C4-2B (cell line): ENCODE data around the gene UBE3C.
A peak's percentile ranks its signal among the peaks of the same experiment; 100 is the strongest.

ENCODE experiments used
- H3K27ac ChIP-seq: fragments of 450-650 bp; 2 replicates; pipeline ENCODE4 v1.5.1; 2017
- ZFX ChIP-seq: fragments of 450-650 bp; IDR thresholded peaks from 2 replicates; pipeline ENCODE4 v1.6.1; 2017
- TF ChIP-seq, protein P1 (sequence below): fragments of 450-650 bp; conservative IDR thresholded peaks from 2 replicates; pipeline ENCODE4 v1.5.1; 2017; ENCODE audit warnings: mild to moderate bottlenecking

Gene UBE3C

DNA sequence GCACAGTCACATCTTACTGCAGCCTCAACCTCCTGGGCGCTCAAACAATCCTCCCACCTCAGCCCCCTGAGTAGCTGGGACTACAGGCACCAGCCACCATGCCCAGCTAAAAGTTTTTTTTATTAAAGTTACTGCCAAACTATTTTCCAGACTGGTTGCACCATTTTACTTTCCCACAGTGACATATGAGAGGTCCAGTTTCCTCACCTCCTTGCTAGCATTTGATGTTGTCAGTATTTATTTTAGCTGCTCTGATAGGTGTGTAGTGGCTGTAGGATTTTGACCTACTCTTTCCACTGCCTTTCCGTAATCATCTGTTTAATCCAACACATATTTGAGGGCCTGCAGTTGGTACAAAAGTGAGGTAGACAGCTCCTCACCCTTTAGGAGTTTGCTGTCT lies 5.4 kb upstream of the UBE3C start:
- TF ChIP-seq ZFX = no peak
- TF ChIP-seq, protein P1, sequence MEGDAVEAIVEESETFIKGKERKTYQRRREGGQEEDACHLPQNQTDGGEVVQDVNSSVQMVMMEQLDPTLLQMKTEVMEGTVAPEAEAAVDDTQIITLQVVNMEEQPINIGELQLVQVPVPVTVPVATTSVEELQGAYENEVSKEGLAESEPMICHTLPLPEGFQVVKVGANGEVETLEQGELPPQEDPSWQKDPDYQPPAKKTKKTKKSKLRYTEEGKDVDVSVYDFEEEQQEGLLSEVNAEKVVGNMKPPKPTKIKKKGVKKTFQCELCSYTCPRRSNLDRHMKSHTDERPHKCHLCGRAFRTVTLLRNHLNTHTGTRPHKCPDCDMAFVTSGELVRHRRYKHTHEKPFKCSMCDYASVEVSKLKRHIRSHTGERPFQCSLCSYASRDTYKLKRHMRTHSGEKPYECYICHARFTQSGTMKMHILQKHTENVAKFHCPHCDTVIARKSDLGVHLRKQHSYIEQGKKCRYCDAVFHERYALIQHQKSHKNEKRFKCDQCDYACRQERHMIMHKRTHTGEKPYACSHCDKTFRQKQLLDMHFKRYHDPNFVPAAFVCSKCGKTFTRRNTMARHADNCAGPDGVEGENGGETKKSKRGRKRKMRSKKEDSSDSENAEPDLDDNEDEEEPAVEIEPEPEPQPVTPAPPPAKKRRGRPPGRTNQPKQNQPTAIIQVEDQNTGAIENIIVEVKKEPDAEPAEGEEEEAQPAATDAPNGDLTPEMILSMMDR = no peak
- H3K27ac ChIP-seq = no peak overlapping the region

DNA sequence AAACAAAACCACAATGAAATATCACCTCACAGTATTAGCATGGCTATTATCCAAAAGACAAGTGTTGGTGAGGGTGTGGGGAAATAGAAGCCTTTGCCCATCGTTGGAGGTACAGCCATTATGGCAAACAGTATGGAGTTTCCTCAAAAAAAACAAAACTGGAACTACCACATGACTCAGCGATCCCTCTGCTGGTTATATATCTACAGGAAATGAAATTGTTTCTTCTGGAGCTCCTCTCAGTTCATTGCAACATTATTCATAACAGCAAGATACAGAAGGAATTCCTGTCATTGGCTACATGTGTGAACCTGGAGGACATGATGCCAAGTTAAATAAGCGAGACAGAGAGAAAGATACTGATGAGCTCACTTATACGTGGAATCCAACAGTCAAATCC lies 2.4 kb upstream of the UBE3C start:
- TF ChIP-seq, protein P1 = no peak; the same call in 1 of the 2 replicates
- no peak for TF ChIP-seq ZFX
- H3K27ac ChIP-seq = no peak overlapping the region; the same call in 1 of the 2 replicates

DNA sequence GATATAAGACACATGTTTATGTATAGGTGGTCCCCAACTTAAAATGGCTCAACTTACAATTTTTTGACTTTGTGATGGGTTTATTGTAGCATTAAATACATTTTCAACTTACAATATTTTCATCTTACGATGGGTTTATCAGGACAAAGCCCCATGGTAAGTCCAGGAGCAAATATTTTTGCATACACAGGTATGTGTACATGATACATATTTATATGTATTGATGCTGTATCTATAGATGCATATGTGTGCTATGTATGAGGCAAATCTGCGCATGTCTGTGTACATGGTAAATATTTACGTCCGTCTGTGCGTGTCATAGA lies 664 bp upstream of the UBE3C start:
- TF ChIP-seq, protein P1 = no peak
- no peak for TF ChIP-seq ZFX
- peak overlapping the region; percentile 94 for H3K27ac ChIP-seq

DNA sequence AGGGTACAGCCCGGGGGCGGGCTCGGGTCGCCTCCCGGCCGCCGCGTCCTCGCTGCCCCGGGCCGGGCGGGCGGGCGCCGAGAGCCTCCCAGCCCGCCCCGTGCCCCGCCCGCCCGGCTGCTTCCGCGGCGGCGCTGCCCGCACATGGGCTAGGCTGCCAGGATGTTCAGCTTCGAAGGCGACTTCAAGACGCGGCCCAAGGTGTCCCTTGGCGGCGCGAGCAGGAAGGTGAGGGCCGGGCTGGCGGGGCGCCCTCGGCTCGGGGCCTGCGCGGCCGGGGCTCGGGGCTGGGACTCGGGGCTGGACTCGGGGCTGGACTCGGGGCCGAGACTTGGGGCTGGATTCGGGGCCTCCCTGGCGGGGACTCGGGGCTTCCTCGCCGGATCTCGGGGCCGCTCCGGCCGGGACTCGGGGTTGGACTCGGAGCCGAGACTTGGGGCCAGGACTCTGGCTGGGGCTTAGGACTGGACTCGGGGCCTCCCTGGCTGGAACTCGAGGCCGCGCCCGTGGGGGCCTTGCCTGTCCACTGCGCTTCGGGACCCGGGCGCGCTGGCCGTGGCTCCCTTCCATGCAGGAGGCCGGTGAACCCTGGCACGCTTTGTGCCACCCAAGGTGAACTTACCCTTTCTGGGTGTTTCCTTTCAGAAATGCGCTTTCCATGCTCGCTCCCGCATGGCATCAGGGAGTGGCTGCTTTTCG lies 534 bp downstream of the UBE3C start:
- peak overlapping the region; percentile 94 for H3K27ac ChIP-seq
- TF ChIP-seq ZFX = peak; percentile 84
- TF ChIP-seq, protein P1 = no peak

DNA sequence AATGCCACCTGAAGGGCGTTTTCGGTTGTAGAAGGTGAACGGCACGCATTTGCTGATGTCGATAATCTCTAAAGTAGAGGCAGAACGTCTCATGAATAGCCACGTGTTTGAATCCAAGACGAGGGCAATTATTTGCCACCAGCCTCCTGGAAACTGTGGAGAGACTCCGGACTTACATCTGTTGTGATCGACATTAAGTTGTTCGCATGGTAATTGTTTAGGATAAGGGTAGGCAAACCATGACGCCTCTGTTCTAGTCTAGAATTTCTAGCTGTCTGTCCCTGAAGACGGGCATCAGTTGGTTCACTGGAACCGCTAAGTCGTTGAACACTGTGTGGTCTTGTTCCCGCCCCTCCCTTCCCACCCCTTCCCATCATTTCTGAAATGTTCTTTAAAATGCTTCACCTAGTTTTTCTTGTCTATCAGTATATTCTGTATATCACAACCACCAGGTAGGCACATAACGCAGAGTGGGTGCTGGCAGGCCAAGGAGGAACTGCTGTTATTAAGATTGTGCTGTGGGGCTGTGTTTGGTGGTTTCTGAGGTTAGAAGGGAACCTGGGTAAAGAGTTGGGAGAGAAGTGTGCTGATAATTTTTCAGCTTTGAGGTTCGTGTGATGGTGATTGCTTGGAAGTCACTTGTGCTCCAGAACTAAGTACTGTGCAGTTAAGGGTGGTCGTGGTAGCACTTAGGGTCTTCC lies 1.2 kb downstream of the UBE3C start:
- TF ChIP-seq ZFX = no peak
- TF ChIP-seq, protein P1 = no peak
- peak overlapping the region; percentile 94 for H3K27ac ChIP-seq

DNA sequence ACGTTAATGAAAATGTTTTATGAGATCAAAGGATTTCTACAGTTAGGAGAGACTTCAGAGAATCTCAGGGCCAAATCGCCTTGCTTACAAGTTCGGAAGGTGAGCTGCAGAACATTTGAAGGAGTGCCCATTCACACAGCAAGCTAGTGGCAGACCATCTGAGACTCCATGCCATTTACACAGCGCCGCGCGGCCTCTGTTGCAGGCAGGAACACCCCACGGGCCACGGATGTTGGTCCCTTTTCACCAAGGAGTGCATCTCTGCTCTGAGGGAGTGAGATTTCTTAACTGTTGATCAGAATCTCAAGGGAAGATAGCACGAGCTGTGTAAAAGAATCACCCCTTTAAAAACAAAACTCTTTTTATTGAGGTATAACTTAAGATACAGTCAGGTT lies 1.8 kb downstream of the UBE3C start:
- peak overlapping the region; percentile 94 for H3K27ac ChIP-seq
- TF ChIP-seq, protein P1 = no peak
- TF ChIP-seq ZFX = no peak

DNA sequence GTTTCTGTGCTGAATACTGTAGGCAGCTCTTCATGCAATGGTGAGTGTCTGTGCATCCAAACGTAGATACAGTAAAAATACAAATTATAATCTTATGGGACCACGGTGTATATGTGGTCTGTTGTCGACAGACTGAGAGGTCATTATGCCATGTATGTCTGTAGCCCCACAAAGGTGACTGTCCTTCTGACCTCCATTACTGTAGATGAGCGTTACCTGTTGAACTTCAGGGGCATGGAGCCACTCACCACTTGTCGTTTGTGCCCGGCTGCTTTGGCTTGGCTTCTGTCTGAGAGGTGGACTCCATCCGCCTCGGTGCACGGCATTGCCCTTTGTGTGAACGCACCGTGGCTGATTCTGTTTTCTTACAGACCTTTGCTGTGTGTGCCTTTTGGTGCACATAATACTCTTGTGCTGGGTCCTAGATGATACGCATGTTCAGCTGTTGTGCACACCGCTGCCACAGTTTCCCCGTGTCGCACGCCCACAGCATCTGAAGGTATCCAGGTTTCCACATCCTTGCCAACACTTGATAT lies 2.9 kb downstream of the UBE3C start:
- TF ChIP-seq, protein P1 = no peak
- no peak for TF ChIP-seq ZFX
- H3K27ac ChIP-seq = no peak overlapping the region
